A673 (cell line): Measurements from ENCODE around the gene CCDC158. TPM values are rescaled to one million over a fixed set of nuclear protein-coding genes. Genes with fewer than 3 reads are reported as not detected.
"Not testable (repeated sequence)": the region's sequence is repeated elsewhere in the genome, so short reads cannot be mapped to it uniquely, and the experiment has no call there.

ENCODE experiments used
- BruUV-seq: library from RNA; stranded (reverse); fragments of 400-500 nt; replicated peaks from 2 replicates; lab custom pipeline; 2021; lab: Mats Ljungman, UMichigan
- CTCF ChIA-PET: fragments of 300-600 bp; sonication (Branson Sonifier 250); formaldehyde crosslinking; loops from one replicate; lab custom pipeline; 2022; ENCODE audit warnings: antibody characterized with exemption; lab: Charles Lee
- POLR2A ChIA-PET: fragments of 300-600 bp; sonication (Branson Sonifier 250); formaldehyde crosslinking; loops from one replicate; lab custom pipeline; 2022; ENCODE audit warnings: antibody characterized with exemption; ENCODE audit not compliant: low non-redundant PET; lab: Charles Lee
- DNase-seq: peaks from one replicate; pipeline ENCODE4 v3.0.0-alpha.2; 2015; ENCODE audit warnings: low spot score
- H3K27ac ChIP-seq: fragments of 200-600 bp; sonication (generic); 2 replicates; pipeline ENCODE4 v1.5.1; 2016; ENCODE audit warnings: mixed run types, low read depth, mild to moderate bottlenecking, mixed read lengths, antibody characterized with exemption, low read length; ENCODE audit not compliant: poor library complexity, severe bottlenecking
- H3K27me3 ChIP-seq: fragments of 200-600 bp; sonication (generic); replicated peaks from 2 replicates; pipeline ENCODE4 v1.6.1; 2017; ENCODE audit warnings: mixed run types, low read depth, mild to moderate bottlenecking, mixed read lengths, antibody characterized with exemption, low read length; ENCODE audit not compliant: insufficient read depth, poor library complexity
- H3K36me3 ChIP-seq: fragments of 200-600 bp; sonication (generic); 2 replicates; pipeline ENCODE4 v1.6.1; 2016; ENCODE audit warnings: mixed run types, mild to moderate bottlenecking, mixed read lengths, antibody characterized with exemption, low read length; ENCODE audit not compliant: insufficient read depth, poor library complexity, severe bottlenecking
- H3K4me1 ChIP-seq: fragments of 200-600 bp; sonication (generic); 2 replicates; pipeline ENCODE4 v1.6.1; 2017; ENCODE audit warnings: mixed run types, mild to moderate bottlenecking, mixed read lengths, antibody characterized with exemption, low read length; ENCODE audit not compliant: insufficient read depth, poor library complexity, severe bottlenecking
- H3K4me3 ChIP-seq: fragments of 200-600 bp; sonication (generic); 2 replicates; pipeline ENCODE4 v1.5.1; 2016; ENCODE audit warnings: low read depth, mixed run types, mild to moderate bottlenecking, mixed read lengths, low read length; ENCODE audit not compliant: poor library complexity, severe bottlenecking
- H3K9me3 ChIP-seq: fragments of 200-600 bp; sonication (generic); 2 replicates; pipeline ENCODE4 v1.6.1; 2016; ENCODE audit warnings: mixed run types, low read depth, mild to moderate bottlenecking, mixed read lengths, antibody characterized with exemption, low read length; ENCODE audit not compliant: poor library complexity, severe bottlenecking
- EZH2 ChIP-seq: fragments of 200-600 bp; sonication (generic); IDR thresholded peaks from 2 replicates; pipeline ENCODE4 v1.6.1; 2017; ENCODE audit warnings: borderline replicate concordance, low read depth, mild to moderate bottlenecking, mixed read lengths, antibody characterized with exemption, low read length; ENCODE audit not compliant: poor library complexity, severe bottlenecking
- intact Hi-C: fragments of 100-400 bp; cut with micrococcal nuclease; formaldehyde crosslinking; loops from one replicate; pipeline ENCODE4 v1.10.0; 2022; ENCODE audit not compliant: unreplicated experiment
- total RNA-seq: library from RNA; stranded (reverse); gene quantifications from 2 replicates; pipeline ENCODE4 v1.2.3, GENCODE V29; 2021
- TF ChIP-seq, protein P1 (sequence below): fragments of 300-800, 200-600 bp; sonication (generic); conservative IDR thresholded peaks from 2 replicates; pipeline ENCODE4 v1.5.1; 2017; ENCODE audit warnings: low read depth, mild to moderate bottlenecking, antibody characterized with exemption, low read length, moderate library complexity, mixed read lengths

Gene CCDC158
- total RNA-seq, 1 experiment from 2014 or later = not detected

DNA sequence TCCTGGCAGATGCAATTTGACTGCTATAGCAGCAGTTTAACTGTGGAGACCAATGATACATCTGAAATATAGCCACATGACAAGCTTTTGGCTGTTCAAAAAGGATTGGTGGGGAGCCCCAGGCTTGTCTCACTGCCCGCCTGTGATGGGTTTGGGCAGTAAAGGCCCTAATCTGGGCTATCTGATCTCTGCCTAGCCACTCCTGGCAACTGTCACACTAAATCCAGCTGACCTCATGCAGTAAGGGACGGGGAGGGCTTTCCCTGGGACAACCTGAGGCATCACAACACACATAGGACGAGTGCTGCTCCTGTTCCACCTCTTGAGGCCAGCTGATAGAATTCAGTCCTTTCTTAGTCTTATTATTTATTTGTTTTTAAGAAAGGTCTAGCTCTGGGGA lies 56.2 kb downstream of the CCDC158 start:
- H3K27me3 ChIP-seq = no peaks in the 10 kb centered on the region
- ChIA-PET CTCF (no interaction called here), POLR2A (no interaction called here)
- BruUV-seq = no TSS peak
- TF ChIP-seq, protein P1, sequence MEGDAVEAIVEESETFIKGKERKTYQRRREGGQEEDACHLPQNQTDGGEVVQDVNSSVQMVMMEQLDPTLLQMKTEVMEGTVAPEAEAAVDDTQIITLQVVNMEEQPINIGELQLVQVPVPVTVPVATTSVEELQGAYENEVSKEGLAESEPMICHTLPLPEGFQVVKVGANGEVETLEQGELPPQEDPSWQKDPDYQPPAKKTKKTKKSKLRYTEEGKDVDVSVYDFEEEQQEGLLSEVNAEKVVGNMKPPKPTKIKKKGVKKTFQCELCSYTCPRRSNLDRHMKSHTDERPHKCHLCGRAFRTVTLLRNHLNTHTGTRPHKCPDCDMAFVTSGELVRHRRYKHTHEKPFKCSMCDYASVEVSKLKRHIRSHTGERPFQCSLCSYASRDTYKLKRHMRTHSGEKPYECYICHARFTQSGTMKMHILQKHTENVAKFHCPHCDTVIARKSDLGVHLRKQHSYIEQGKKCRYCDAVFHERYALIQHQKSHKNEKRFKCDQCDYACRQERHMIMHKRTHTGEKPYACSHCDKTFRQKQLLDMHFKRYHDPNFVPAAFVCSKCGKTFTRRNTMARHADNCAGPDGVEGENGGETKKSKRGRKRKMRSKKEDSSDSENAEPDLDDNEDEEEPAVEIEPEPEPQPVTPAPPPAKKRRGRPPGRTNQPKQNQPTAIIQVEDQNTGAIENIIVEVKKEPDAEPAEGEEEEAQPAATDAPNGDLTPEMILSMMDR = no peak
- TF ChIP-seq EZH2 = no peak
- H3K9me3 ChIP-seq = no peaks in the 10 kb centered on the region
- intact Hi-C loops = no loop called here
- no peaks in the 10 kb centered on the region for H3K4me1 ChIP-seq
- DNase-seq = no peak
- no peak overlapping the region for H3K4me3 ChIP-seq
- no peaks in the 10 kb centered on the region for H3K36me3 ChIP-seq
- no peak overlapping the region for H3K27ac ChIP-seq

DNA sequence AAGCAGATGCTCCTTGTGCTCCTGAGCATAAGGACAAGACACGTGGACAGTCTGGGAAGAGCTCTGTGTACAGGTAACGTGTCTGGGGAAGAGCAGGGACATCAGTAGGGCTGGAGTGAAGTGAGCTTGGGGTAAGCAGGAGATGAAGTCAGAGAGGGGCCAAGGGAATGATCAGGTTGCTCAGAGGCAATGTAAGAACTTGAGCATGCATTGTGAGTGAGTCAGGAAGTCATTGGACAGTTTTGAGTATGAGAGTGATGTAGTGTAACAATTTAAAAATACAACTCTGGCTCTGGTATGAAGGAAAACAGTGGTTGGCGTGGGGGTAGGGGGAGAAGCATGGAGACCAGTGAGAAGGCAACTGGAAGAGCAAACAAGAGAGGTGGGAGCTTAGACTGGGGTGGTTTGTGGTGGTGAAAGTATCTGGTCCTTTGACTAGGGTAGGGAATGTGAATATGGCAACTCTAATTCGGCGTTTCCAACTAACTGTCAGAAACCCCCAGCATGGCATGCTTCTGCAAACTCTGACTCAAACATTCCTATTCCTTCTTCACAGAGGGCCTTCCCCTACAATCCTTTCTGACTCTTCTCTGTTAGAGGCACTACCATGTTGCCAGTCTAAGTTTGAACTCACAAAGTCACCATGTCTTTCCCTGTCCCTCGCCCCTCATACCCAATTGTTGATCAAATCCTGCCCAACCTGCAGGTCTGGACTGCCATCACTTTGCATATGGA lies 57.2 kb downstream of the CCDC158 start:
- Histone ChIP-seq H3K9me3 (no peaks in the 10 kb centered on the region), H3K4me1 (no peaks in the 10 kb centered on the region), H3K27me3 (no peaks in the 10 kb centered on the region), H3K36me3 (no peaks in the 10 kb centered on the region), H3K27ac (no peak overlapping the region), H3K4me3 (no peak overlapping the region)
- BruUV-seq = no TSS peak
- no peak for DNase-seq
- no peak for TF ChIP-seq EZH2
- TF ChIP-seq, protein P1 = no peak
- ChIA-PET POLR2A (no interaction called here), CTCF (no interaction called here)
- intact Hi-C loops = no loop called here

DNA sequence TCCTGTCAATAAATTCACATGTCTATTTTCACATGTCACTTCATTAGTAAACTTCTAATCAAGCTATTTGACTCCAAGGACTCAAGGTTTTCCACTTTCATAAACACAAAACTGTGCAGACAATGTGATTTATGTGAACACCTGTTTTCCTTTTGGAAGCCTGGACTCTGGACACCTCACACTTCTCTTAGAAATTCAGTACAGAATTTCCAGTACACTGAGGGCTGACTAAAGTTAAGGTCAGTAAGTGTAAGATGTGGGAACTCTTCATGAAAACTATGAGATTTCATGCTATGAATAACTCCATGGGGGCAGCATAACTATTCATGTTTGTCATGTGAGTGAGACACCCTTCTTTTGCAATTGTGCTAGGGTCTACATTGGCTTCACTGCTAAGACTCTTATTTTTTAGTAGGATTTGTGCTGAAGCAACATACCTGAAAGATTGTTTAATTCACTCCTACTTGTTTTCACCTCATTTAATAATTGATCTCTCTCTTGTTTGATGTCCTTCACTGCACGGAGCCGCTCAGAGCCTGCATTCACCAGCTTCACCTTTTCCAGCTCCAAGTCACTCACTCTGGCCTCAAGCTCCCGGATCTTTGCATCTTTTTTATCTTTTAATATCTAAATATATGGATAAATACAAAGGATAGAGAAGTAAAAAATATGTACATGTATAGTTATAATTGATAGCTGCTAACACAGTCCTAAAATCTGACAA lies 59.1 kb downstream of the CCDC158 start:
- Histone ChIP-seq H3K4me1 (no peaks in the 10 kb centered on the region), H3K36me3 (no peaks in the 10 kb centered on the region), H3K27me3 (no peaks in the 10 kb centered on the region), H3K27ac (no peak overlapping the region), H3K9me3 (no peaks in the 10 kb centered on the region), H3K4me3 (no peak overlapping the region)
- no peak for TF ChIP-seq EZH2
- TF ChIP-seq, protein P1 = no peak
- ChIA-PET CTCF (no interaction called here), POLR2A (no interaction called here)
- no TSS peak for BruUV-seq
- intact Hi-C loops = no loop called here
- DNase-seq = no peak

DNA sequence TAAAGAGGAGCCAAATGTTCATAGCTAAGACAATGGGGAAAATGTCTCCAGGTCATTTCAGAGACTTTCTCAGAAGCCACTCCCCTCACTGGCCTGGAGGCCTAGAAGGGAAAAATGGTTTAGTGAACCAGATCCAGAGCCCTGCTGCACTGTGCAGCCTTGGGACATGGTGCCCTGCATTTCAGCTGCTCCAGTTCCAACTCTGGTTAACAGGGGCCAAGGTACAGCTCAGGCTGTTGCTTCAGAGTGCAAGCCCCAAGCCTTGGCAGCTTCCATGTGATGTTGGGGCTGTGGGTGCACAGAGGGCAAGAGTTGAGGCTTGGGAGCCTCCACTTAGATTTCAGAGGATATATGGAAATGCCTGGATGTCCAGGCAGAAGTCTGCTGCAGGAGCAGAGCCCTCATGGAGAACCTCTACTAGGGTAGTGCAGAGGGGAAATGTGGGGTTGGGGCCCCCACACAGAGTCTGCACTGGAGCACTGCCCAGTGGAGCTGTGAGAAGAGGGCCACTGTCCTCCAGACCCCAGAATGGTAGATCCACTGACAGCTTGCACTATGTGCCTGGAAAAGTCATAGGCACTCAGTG lies 61.0 kb downstream of the CCDC158 start:
- BruUV-seq, CTCF ChIA-PET, intact Hi-C loops, H3K4me1 ChIP-seq, H3K27me3 ChIP-seq, H3K36me3 ChIP-seq, H3K9me3 ChIP-seq, H3K4me3 ChIP-seq, H3K27ac ChIP-seq, DNase-seq, POLR2A ChIA-PET: not testable (repeated sequence)
